GM19043 (cell line): Measurements from ENCODE around the gene GATA5.

Experiments used
- ATAC-seq: cut with Tn5 transposase; IDR thresholded peaks from one replicate; pipeline ENCODE4 v1.9.1; 2021; ENCODE audit warnings: low read depth; ENCODE audit not compliant: unreplicated experiment

GATA5 gene

DNA sequence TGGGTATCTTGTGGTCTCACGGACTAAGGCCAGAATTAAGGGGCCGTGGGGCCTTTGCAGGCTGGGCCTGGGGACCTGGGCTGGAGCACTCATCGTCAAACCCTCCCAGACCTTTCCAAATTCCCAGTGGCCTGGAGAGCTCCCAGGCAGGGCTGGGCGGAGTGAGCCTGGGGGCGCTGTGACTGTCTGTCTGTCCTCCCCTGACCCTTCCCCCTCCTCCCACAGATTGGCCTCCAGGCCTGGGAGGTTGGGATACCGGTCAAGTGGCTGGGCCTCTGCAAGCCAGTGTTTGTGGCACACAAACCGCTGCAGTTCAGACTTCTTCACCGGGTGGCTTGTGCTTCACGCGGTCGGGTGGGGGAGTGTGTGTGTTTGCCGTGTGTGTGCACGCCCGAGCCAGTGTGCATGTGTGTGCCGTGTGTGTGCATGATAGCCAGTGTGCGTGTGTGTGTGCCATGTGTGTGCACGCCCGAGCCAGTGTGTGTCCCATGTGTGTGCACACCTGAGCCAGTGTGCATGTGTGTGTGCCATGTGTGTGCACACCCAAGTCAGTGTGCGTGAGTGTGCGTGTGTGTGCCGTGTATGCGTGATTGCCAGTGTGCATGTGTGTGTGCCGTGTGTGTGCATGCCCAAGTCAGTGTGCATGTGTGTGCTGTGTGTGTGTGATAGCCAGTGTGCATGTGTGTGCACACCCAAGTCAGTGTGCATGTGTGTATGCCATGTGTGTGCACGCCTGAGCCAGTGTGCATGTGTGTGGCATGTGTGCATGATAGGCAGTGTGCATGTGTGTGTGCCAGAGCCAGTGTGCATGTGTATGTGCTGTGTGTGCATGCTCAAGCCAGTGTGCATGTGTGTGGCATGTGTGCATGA is 54.7 kb downstream of the GATA5 start:
- no peak for ATAC-seq

DNA sequence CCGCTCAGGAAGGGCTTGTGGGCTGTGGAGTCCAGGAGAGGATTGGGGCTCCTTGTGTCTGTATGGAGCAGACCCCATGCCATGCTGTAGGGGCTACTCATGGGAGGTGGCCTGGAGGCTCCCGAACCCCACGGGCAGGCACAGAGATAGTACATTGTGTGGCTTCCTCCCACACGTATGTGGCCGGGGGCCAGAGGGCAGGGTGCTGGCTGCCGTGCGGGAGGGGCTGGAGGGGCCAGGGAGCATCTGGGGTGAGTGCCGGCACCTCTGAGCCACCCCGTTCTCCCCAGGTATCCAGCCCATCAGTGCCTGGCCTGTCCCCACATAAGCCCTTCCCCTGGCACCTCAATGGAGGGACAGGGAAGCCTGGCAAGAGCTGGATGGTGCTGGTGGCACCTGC is 56.0 kb downstream of the GATA5 start:
- no peak for ATAC-seq

DNA sequence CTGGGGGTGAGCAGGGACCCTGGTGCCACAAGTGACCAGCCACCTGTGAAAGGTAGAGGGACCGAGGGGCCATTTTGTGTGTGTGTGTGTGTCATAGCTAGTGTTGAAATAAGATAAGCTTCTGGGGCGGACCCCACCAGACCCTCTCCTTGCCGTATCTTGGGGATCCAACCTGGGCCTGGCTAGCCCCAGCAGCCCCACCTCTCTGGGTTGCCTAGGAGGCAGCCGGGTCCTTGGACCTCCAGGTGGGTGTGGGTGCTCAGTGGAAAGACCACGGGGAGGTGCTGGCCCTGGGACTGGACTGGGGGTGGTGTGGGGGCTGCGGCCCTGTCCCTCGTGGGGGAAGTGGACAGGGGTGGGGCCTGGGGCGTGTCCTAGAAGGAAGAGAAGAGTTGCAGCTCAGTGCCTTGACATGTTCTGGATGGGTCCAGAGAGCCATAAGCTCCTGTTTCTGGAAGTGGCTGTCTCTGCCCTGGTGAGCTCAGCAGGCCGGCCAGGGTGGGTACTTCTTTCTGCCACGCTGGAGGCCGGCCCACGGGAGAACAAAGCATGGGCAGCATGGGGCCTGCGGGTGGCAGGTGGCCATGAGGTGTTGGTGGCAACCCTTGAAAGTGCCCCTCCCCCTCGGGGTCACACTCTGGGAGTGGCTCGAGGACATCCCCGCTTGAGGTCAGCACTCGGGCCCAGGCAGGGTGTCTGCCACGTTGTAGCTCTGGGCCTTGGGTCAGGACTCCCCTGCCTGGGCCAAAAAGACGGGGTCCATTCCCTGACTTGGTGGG is 56.9 kb downstream of the GATA5 start:
- ATAC-seq: no peak

DNA sequence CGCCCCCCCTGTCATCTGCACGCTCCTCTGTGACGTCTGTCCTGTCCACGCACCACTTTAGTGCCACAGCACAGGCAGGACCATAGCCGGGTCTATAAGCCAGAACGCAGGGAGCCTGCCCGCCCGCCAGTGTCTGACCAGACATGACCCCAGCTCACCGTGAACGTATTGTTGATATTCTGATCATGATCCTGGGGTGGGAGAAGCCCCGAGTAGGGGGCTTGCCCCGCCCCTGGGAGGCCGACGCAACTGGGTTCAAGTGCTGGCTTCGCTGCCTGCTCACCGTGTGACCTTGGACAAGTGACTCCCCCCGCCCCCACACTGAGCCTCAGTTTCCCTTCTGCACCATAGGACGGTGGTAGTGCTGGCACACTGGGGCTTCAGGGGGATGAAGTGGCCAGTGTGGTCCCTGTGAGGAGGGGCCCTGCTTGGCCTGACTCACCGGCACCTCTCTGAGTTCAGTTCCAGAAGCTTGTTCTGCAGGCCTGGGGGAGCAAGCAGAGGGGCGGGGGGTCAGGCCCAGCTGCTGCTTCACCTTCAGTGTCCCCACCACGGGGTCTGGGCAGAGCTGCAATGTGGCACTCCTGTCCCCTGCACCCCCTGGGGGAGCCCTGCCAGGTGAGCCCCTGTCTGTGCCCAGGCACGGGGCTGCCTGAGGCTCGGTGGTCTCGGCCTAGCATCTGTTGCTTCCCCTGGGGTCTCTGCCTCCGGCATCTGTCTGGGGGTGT is 57.6 kb downstream of the GATA5 start:
- no peak for ATAC-seq

DNA sequence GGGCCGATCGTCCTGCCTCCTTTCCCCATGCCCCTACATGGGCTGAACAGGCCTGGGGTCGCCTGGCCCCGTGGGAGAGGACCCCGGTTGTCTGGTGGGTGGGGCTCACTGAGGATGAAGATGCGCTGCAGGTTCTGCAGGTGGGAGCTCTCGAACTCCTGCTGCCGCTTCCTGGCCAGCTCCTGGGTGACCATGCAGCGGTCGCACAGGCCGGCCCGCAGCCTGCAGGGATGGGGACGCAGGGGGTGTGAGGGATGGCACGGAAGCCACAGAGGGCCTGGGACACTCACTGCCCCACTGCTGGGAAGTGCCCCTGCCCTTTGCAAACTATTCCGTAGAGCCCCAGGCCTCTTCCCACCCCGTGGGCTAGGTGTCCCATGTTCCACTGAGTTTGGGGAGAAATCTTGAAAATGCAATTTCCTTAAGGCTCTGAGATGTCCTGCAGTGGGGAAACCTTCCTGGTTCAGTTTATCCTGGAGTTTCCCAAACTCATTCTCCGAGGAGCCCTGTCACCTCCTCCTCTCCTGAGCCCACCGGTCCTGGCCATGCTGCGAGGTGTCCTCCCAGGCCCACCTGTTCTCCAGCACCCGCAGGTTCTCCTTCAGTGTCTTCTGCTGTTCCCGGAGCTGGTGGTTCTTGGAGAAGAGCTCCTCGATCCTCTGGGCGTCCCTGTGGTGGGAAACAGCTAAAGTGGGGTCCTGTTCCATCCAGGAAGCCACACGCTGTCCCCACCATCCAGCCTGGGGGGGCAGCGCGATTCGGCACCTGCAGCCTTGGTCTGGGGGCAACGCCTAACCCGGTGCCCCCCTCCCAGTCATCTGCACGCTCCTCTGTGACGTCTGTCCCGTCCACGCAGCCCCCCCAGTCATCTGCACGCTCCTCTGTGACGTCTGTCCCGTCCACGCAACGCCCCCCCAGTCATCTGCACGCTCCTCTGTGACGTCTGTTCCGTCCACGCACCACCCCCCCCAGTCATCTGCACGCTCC is 58.9 kb downstream of the GATA5 start:
- no peak for ATAC-seq

DNA sequence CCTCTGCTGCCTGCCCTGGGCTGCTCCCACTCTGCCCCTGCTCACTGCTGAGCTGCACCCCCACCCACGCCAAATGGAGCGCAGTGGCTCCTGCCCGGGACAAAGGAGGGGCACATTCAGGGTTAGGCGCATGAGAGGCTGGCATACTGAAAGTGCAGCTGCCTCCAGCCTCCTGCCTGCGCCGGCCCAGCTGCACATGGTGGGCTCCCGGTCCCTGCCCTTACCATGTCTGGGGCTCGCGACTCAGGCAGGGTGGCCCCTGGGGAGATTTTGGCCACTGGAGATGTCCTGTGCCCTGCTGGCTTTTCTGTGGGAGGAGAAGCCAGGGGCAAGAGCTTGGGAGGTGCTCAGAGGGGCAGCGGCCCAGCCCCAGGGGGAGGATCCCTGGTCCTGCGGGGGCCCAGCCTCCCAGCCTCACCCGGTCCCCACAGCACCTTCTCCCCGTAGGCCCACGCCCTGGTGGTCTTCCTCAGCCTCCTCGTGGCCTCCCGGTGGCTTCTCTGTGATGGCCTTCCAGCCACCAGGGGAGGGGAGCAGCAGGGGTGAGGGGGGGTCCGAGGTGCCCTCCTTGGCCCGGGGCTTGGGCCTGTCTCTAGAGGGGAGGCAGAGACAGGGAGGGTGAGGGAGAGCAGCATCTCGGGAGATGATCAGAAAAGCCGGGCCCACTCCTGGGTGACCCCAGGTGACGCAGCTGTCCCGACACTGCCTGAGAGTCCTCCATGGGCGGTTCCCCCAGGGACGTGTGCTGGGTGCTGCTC is 60.3 kb downstream of the GATA5 start:
- no peak for ATAC-seq

DNA sequence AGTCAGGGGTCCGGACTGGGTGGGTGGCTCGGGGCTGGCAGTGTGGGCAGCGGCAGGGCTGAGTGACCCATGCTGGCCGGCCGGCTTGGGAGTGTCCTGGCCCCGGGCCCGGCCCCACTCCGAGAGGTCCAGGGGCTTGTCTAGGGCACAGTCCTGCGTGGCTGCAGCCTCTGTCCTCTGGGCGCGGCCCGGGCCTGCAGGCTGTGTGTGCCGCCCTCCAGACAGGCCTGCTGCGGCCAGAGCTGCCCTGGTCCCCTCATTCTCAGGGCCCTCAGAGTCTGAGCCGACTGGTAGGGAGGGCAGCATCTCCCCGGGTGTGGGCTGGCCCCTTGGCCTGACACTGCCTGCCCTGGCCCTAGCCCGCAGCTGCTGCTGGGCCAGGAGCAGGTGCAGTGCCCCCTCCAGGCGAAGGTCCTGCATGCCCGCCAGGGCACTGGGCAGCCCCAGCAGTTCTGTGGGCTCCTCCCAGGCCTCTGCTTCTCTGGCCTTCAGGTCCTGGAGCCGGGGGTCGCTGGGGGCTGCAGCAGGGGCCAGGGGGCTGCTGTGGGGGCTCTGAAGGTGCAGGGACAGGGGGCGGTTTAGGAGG is 61.8 kb downstream of the GATA5 start:
- no peak for ATAC-seq
